ENCODE data around the gene GINS2.

DNA sequence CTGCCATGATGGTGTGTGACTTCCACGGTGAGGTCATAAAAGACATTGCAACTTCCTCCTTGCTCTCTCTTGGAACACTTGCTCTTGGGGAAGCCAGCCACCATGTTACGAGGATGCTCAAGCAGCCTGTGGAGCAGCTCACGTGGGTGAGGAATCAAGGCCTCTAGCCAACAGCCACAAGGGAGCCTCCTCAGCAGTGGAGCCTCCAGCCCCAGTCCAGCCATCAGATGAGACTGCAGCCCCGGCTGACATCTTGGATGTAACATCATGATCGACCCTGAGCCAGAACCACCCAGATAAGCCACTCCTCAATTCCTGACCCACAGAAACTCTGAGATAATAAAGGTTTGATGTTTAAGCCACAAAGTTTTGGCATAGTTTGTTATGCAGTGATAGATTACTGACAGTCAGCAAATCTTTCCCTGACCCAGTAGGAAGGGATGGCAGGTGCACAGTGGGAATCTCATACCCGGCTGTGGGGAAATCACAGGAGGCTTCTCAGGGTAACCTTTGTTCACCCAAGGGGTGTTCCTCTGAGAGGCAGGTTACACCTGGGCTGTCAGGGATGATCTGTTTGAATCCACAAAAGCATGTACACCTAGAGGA, 23.3 kb upstream of the GINS2 start:
- TF ChIP-seq, protein P1, sequence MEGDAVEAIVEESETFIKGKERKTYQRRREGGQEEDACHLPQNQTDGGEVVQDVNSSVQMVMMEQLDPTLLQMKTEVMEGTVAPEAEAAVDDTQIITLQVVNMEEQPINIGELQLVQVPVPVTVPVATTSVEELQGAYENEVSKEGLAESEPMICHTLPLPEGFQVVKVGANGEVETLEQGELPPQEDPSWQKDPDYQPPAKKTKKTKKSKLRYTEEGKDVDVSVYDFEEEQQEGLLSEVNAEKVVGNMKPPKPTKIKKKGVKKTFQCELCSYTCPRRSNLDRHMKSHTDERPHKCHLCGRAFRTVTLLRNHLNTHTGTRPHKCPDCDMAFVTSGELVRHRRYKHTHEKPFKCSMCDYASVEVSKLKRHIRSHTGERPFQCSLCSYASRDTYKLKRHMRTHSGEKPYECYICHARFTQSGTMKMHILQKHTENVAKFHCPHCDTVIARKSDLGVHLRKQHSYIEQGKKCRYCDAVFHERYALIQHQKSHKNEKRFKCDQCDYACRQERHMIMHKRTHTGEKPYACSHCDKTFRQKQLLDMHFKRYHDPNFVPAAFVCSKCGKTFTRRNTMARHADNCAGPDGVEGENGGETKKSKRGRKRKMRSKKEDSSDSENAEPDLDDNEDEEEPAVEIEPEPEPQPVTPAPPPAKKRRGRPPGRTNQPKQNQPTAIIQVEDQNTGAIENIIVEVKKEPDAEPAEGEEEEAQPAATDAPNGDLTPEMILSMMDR (IDR thresholded peaks at IDR 0.05) = no peak
- no peak for TF ChIP-seq POLR2A (IDR thresholded peaks at IDR 0.05)
